IMR-90 (cell line): ENCODE measurements around the gene ATXN7L3. TPM values are rescaled to one million over a fixed set of nuclear protein-coding genes. Genes with fewer than 3 reads are reported as not detected.

ENCODE experiments used
- ATAC-seq: fragments of 200-7000 bp; cut with Tn5 transposase; 2 replicates; pipeline ENCODE4 v1.9.1; 2020; ENCODE audit warnings: low read depth, mild to moderate bottlenecking, moderate library complexity
- BruUV-seq: library from RNA; stranded (reverse); fragments of 400-500 nt; replicated peaks from 2 replicates; lab custom pipeline; 2021; lab: Mats Ljungman, UMichigan
- CTCF ChIA-PET: fragments of 300-600 bp; formaldehyde crosslinking; extraction: SDS; loops from one replicate; lab custom pipeline; 2021; ENCODE audit warnings: antibody characterized with exemption; lab: Yijun Ruan, JAX
- POLR2A ChIA-PET: fragments of 300-600 bp; sonication (Branson Sonifier 250); formaldehyde crosslinking; loops from one replicate; lab custom pipeline; 2022; ENCODE audit warnings: antibody characterized with exemption; ENCODE audit not compliant: unreplicated experiment; lab: Charles Lee
- DNase-seq: peaks from one replicate; pipeline ENCODE4 v3.0.0; 2013
- H2AFZ ChIP-seq: replicated peaks from 2 replicates; pipeline ENCODE3; 2013; ENCODE audit warnings: low read length, mild to moderate bottlenecking; ENCODE audit not compliant: poor library complexity
- H2AK5ac ChIP-seq: 2 replicates; pipeline ENCODE4 v1.6.1; 2013; ENCODE audit warnings: low read depth, low read length, inconsistent platforms
- H2AK9ac ChIP-seq: replicated peaks from 2 replicates; pipeline ENCODE3; 2013; ENCODE audit warnings: mild to moderate bottlenecking, low read depth, low read length, moderate library complexity; ENCODE audit not compliant: poor library complexity
- H2BK120ac ChIP-seq: 2 replicates; pipeline ENCODE4 v1.6.1; 2013; ENCODE audit warnings: low read depth, low read length, inconsistent platforms
- H2BK15ac ChIP-seq: 3 replicates; pipeline ENCODE4 v1.6.1; 2013; ENCODE audit warnings: low read depth, low read length, inconsistent platforms
- H2BK20ac ChIP-seq: 2 replicates; pipeline ENCODE4 v1.6.1; 2013; ENCODE audit warnings: low read depth, mild to moderate bottlenecking, inconsistent platforms, low read length, moderate library complexity
- H2BK5ac ChIP-seq: 2 replicates; pipeline ENCODE4 v1.6.1; 2013; ENCODE audit warnings: mild to moderate bottlenecking, low read depth, low read length, inconsistent platforms; ENCODE audit not compliant: poor library complexity, severe bottlenecking
- H3K14ac ChIP-seq: replicated peaks from 2 replicates; pipeline ENCODE4 v1.6.1; 2013; ENCODE audit warnings: low read depth, low read length, inconsistent platforms
- H3K18ac ChIP-seq: 2 replicates; pipeline ENCODE4 v1.6.1; 2013; ENCODE audit warnings: low read depth, low read length, control low read depth
- H3K23ac ChIP-seq: 2 replicates; pipeline ENCODE4 v1.6.1; 2013; ENCODE audit warnings: low read depth, low read length, inconsistent platforms
- H3K27ac ChIP-seq: 2 replicates; pipeline ENCODE4 v1.5.1; 2013; ENCODE audit warnings: mild to moderate bottlenecking, control low read depth, low read length; ENCODE audit not compliant: insufficient read depth
- H3K27me3 ChIP-seq: 2 replicates; pipeline ENCODE4 v1.6.1; 2013; ENCODE audit warnings: low read length; ENCODE audit not compliant: control insufficient read depth, insufficient read depth
- H3K36me3 ChIP-seq: 2 replicates; pipeline ENCODE4 v1.6.1; 2013; ENCODE audit warnings: low read length, mixed read lengths; ENCODE audit not compliant: control insufficient read depth, insufficient read depth
- H3K4ac ChIP-seq: 2 replicates; pipeline ENCODE4 v1.6.1; 2013; ENCODE audit warnings: low read depth, low read length, inconsistent platforms
- H3K4me1 ChIP-seq: 2 replicates; pipeline ENCODE4 v1.6.1; 2013; ENCODE audit warnings: low read length, mixed read lengths; ENCODE audit not compliant: control insufficient read depth, insufficient read depth
- H3K4me2 ChIP-seq: 2 replicates; pipeline ENCODE4 v1.6.1; 2013; ENCODE audit warnings: low read depth, mild to moderate bottlenecking, control low read depth, low read length, moderate library complexity
- H3K4me3 ChIP-seq: 2 replicates; pipeline ENCODE4 v1.5.1; 2013; ENCODE audit warnings: low read depth, mild to moderate bottlenecking, control low read depth, low read length, moderate library complexity; ENCODE audit not compliant: insufficient read depth
- H3K56ac ChIP-seq: 2 replicates; pipeline ENCODE4 v1.6.1; 2013; ENCODE audit warnings: low read length, inconsistent platforms; ENCODE audit not compliant: insufficient read depth; ENCODE audit errors: extremely low read depth
- H3K79me1 ChIP-seq, 2 experiments: 2 replicates each; pipeline ENCODE4 v1.6.1; 2013; ENCODE audit warnings: low read length in 2 of 2, inconsistent platforms in 1 of 2, low read depth in 1 of 2
- H3K9ac ChIP-seq: 2 replicates; pipeline ENCODE4 v1.6.1; 2013; ENCODE audit warnings: low read depth, low read length, control low read depth
- H3K9me1 ChIP-seq: 2 replicates; pipeline ENCODE4 v1.6.1; 2013; ENCODE audit warnings: low read length, inconsistent platforms; ENCODE audit not compliant: insufficient read depth
- H3K9me3 ChIP-seq: 2 replicates; pipeline ENCODE4 v1.6.1; 2013; ENCODE audit warnings: low read length; ENCODE audit not compliant: control insufficient read depth, insufficient read depth
- H4K20me1 ChIP-seq: 2 replicates; pipeline ENCODE4 v1.6.1; 2013; ENCODE audit warnings: low read length, inconsistent platforms; ENCODE audit not compliant: insufficient read depth
- H4K5ac ChIP-seq: 2 replicates; pipeline ENCODE4 v1.6.1; 2013; ENCODE audit warnings: mild to moderate bottlenecking, low read depth, low read length, control low read depth
- H4K8ac ChIP-seq, 2 experiments: 2 replicates each; pipeline ENCODE4 v1.6.1; 2013; ENCODE audit warnings: low read depth in 2 of 2, low read length in 2 of 2, control low read depth in 1 of 2, inconsistent platforms in 1 of 2
- H4K91ac ChIP-seq: 2 replicates; pipeline ENCODE4 v1.6.1; 2013; ENCODE audit warnings: low read depth, low read length, inconsistent platforms; ENCODE audit not compliant: insufficient read depth
- BHLHE40 ChIP-seq: fragments of 150-350 bp; IDR thresholded peaks from 2 replicates; pipeline ENCODE4 v1.6.1; 2016; ENCODE audit warnings: mild to moderate bottlenecking, low read depth, low read length
- CEBPB ChIP-seq: IDR thresholded peaks from 2 replicates; pipeline ENCODE4 v1.6.1; 2012; ENCODE audit warnings: low read depth, low read length, improper control_type of control experiment
- CHD1 ChIP-seq: IDR thresholded peaks from 2 replicates; pipeline ENCODE4 v1.6.1; 2012; ENCODE audit warnings: low read depth, low read length, improper control_type of control experiment
- CTCF ChIP-seq: conservative IDR thresholded peaks from 2 replicates; pipeline ENCODE4 v1.5.1; 2012; ENCODE audit warnings: mild to moderate bottlenecking, low read depth, low read length, improper control_type of control experiment
- ELK1 ChIP-seq: fragments of 150-350 bp; IDR thresholded peaks from 2 replicates; pipeline ENCODE4 v1.6.1; 2016; ENCODE audit warnings: low read depth, mild to moderate bottlenecking, low read length, moderate library complexity, borderline replicate concordance
- MAFK ChIP-seq: IDR thresholded peaks from 2 replicates; pipeline ENCODE4 v1.6.1; 2012; ENCODE audit warnings: low read depth, low read length, improper control_type of control experiment
- MAZ ChIP-seq: IDR thresholded peaks from 2 replicates; pipeline ENCODE4 v1.6.1; 2012; ENCODE audit warnings: low read depth, mild to moderate bottlenecking, low read length, improper control_type of control experiment, moderate library complexity, borderline replicate concordance
- MXI1 ChIP-seq: IDR thresholded peaks from 2 replicates; pipeline ENCODE4 v1.6.1; 2012; ENCODE audit warnings: low read depth, mild to moderate bottlenecking, low read length, moderate library complexity, borderline replicate concordance
- RAD21 ChIP-seq: IDR thresholded peaks from 2 replicates; pipeline ENCODE4 v1.6.1; 2012; ENCODE audit warnings: low read length, improper control_type of control experiment
- RCOR1 ChIP-seq: IDR thresholded peaks from 2 replicates; pipeline ENCODE4 v1.6.1; 2012; ENCODE audit warnings: mild to moderate bottlenecking, low read length, improper control_type of control experiment; ENCODE audit not compliant: insufficient replicate concordance
- SMC3 ChIP-seq: fragments of 150-350 bp; IDR thresholded peaks from 2 replicates; pipeline ENCODE4 v1.6.1; 2016; ENCODE audit warnings: low read depth, mild to moderate bottlenecking, antibody characterized with exemption, low read length, moderate library complexity
- USF2 ChIP-seq: fragments of 150-350 bp; IDR thresholded peaks from 2 replicates; pipeline ENCODE4 v1.6.1; 2017; ENCODE audit warnings: mild to moderate bottlenecking, antibody characterized with exemption, low read length, low read depth
- WGBS, 2 experiments: methylation state at CpG; one replicate each; pipeline versions ENCODE4 v1.1.5 to v1.1.7; 2013; ENCODE audit warnings: missing lambda C conversion rate in 2 of 2; ENCODE audit not compliant: insufficient read length in 1 of 2; ENCODE audit errors: extremely low coverage in 2 of 2; 5-methylcytosine and 5-hydroxymethylcytosine counted together
- dilution Hi-C: fragments of 300-500 bp; cut with HindIII; formaldehyde crosslinking; loops from one replicate; pipeline ENCODE4 v1.14.3; 2018; ENCODE audit warnings: low sequenced_read_pairs; ENCODE audit not compliant: unreplicated experiment
- in situ Hi-C: fragments of 300-500 bp; cut with MboI; formaldehyde crosslinking; loops from 3 replicates; pipeline ENCODE4 v1.14.3; 2019; ENCODE audit warnings: low sequenced_read_pairs, inconsistent platforms, mixed read lengths
- intact Hi-C: fragments of 100-400 bp; cut with micrococcal nuclease; formaldehyde crosslinking; loops from 2 replicates; pipeline ENCODE4 v1.10.0; 2022
- polyA plus RNA-seq, 3 experiments: library from polyadenylated mRNA; depleted of rRNA; stranded (reverse); fragments of >200 nt; gene quantifications; 2 replicates each; pipeline ENCODE4 v1.2.3, GENCODE V29; 2012; ENCODE audit warnings: low replicate concordance in 1 of 3
- total RNA-seq: library from RNA; depleted of rRNA; stranded (reverse); fragments of >200 nt; gene quantifications from 2 replicates; pipeline ENCODE4 v1.2.3, GENCODE V29; 2012

The ATXN7L3 gene
- total and polyA plus RNA-seq, 2 of the 4 experiments (the other 2 are of a cell fraction), result 17.2 to 40.9 TPM

GRCh38 chr17:44247440-44247841, 47.8 kb upstream of the ATXN7L3 start:
- Histone ChIP-seq H3K9ac (no peak overlapping the region), H3K56ac (no peak overlapping the region), H2BK120ac (no peak overlapping the region), H3K18ac (no peak overlapping the region), H2BK15ac (no peak overlapping the region), H4K5ac (no peak overlapping the region), H2AK5ac (no peak overlapping the region), H4K20me1 (no peaks in the 10 kb centered on the region), H3K23ac (no peak overlapping the region), H3K4me3 (no peak overlapping the region), H3K4me1 (no peaks in the 10 kb centered on the region), H2BK20ac (no peak overlapping the region), H2AFZ (no peak overlapping the region), H3K27me3 (peaks cover 32% of the 10 kb centered on the region), H2AK9ac (no peak overlapping the region), H3K14ac (no peak overlapping the region), H4K8ac (no peak overlapping the region), H3K9me1 (no peaks in the 10 kb centered on the region), H3K9me3 (no peaks in the 10 kb centered on the region), H3K79me1 (no peaks in the 10 kb centered on the region), H2BK5ac (no peak overlapping the region), H3K4me2 (no peak overlapping the region), H3K4ac (no peak overlapping the region), H3K27ac (no peak overlapping the region), H3K36me3 (no peaks in the 10 kb centered on the region), H4K91ac (no peak overlapping the region)
- no peak for DNase-seq
- TF ChIP-seq CTCF (no peak), MXI1 (no peak), ELK1 (no peak), CEBPB (no peak), USF2 (no peak), RCOR1 (no peak), BHLHE40 (no peak), RAD21 (no peak), CHD1 (no peak), SMC3 (no peak), MAFK (no peak), MAZ (no peak)
- intact Hi-C loops (no loop called here), in situ Hi-C loops (no loop called here), dilution Hi-C loops (no loop called here)
- CTCF ChIA-PET, result no interaction called here
- no TSS peak for BruUV-seq
- ATAC-seq, result no peak
- POLR2A ChIA-PET, result no interaction called here
- WGBS, 2 experiments, result 60% methylated on average over 1 of the region's 7 CpGs; no CpG with 5 or more reads in 1 of the 2 experiments
